Right lobe of liver (tissue), 6 donors: Measurements from ENCODE around the gene IFNL3. TPM values are rescaled to one million over a fixed set of nuclear protein-coding genes. Genes with fewer than 3 reads are reported as not detected.

Experiments
- ATAC-seq, 4 donors: fragments of 200-7000 bp; cut with Tn5 transposase; one replicate each; pipeline ENCODE4 v1.9.1; 2020; ENCODE audit warnings: mild to moderate bottlenecking in 4 of 4, moderate library complexity in 4 of 4
- DNase-seq, 3 donors: peaks; one replicate each; pipeline ENCODE4 v3.0.0-alpha.2; 2020
- H3K27ac ChIP-seq, 3 donors: fragments of 200-600 bp; one replicate each; pipeline ENCODE4 v1.8.0; 2022
- H3K27me3 ChIP-seq, 2 donors: fragments of 200-600 bp; one replicate each; pipeline ENCODE4 v1.8.0; 2022
- H3K36me3 ChIP-seq, 4 donors: fragments of 200-600 bp; sonication (generic) in 1 of 4; one replicate each; pipeline versions ENCODE4 v1.5.1 to v1.8.0; 2017 to 2022; ENCODE audit warnings: control low read depth in 1 of 4
- H3K4me1 ChIP-seq, 4 donors: fragments of 200-600 bp; sonication (generic) in 1 of 4; one replicate each; pipeline versions ENCODE4 v1.5.1 to v1.8.0; 2017 to 2022; ENCODE audit warnings: control low read depth in 1 of 4
- H3K4me3 ChIP-seq, 3 donors: fragments of 200-600 bp; one replicate each; pipeline ENCODE4 v1.8.0; 2022
- H3K9me3 ChIP-seq, 4 donors: fragments of 200-600 bp; sonication (generic) in 1 of 4; one replicate each; pipeline versions ENCODE4 v1.5.1 to v1.8.0; 2017 to 2022; ENCODE audit warnings: control low read depth in 1 of 4
- CTCF ChIP-seq, 4 donors: fragments of 200-600 bp in 3 of 4; fragments of 450-650 bp in 1 of 4; IDR thresholded peaks; one replicate each; pipeline versions ENCODE4 v1.5.1 to v1.8.0; 2016 to 2022; ENCODE audit warnings: antibody characterized with exemption in 4 of 4, mild to moderate bottlenecking in 2 of 4
- POLR2A ChIP-seq: fragments of 450-650 bp; IDR thresholded peaks from one replicate; pipeline ENCODE4 v1.6.1; 2017; ENCODE audit warnings: antibody characterized with exemption, mild to moderate bottlenecking
- WGBS: methylation state at CpG from one replicate; pipeline ENCODE4 v1.1.6; 2018; ENCODE audit warnings: low coverage, low lambda C conversion rate; ENCODE audit not compliant: insufficient coverage; ENCODE audit errors: missing lambda C conversion rate; 5-methylcytosine and 5-hydroxymethylcytosine counted together
- intact Hi-C, 2 donors: fragments of 100-400 bp; cut with DNase I; formaldehyde crosslinking; loops; one replicate each; pipeline versions ENCODE4 v1.11.2 to v1.14.1; 2022
- total RNA-seq, 6 experiments: library from RNA; depleted of rRNA in 2 of 6; stranded (reverse); fragments of >200 nt in 2 of 6; fragmentation: NEBNext Ultra II Directional in 3 of 6; extraction: Animal tissue kit (Norgen Biotek cat#: 25700) in 3 of 6; gene quantifications; one replicate each; pipeline versions ENCODE4 v1.1.0 to v1.2.4, GENCODE V29; 2016 to 2023
- donor health status: DM: no; HTN: yes; CAD: no.
- donor health status: DM: no; HTN: no; CAD: no.
- donor health status: DM: no; HTN: no; CAD: no.
- donor health status: DM: no; HTN: yes; CAD: no.
- donor health status: DM: no; HTN: yes; CAD: no.

The IFNL3 gene
- total RNA-seq, 6 experiments from 2014 or later: not detected

- Histone ChIP-seq H3K4me1 (peaks cover 0 to 16% (median 2%) of the 10 kb centered on the region in 4 donors), H3K9me3 (no peaks in the 10 kb centered on the region), H3K36me3 (no peaks in the 10 kb centered on the region), H3K4me3 (no peak overlapping the region), H3K27me3 (no peaks in the 10 kb centered on the region), H3K27ac (no peak overlapping the region)
- no peak for TF ChIP-seq CTCF (IDR thresholded peaks at IDR 0.05)
- intact Hi-C loops: no loop called here
- peak in 1 of 3 donors; percentile 42 for DNase-seq
- 40% methylated on average over 3 of the region's 39 CpGs for WGBS
- no peak for ATAC-seq
Observed at GRCh38 chr19:39265321-39265916, 20.6 kb upstream of the IFNL3 start.

GRCh38 chr19:39264306-39265290, 19.8 kb upstream of the IFNL3 start:
- peak; percentile 15 to 52 (median 36) for ATAC-seq
- Histone ChIP-seq H3K4me1 (peaks cover 0 to 16% (median 2%) of the 10 kb centered on the region in 4 donors), H3K9me3 (no peaks in the 10 kb centered on the region), H3K27ac (no peak overlapping the region), H3K36me3 (no peaks in the 10 kb centered on the region), H3K27me3 (no peaks in the 10 kb centered on the region), H3K4me3 (no peak overlapping the region)
- intact Hi-C loops: no loop called here
- TF ChIP-seq CTCF (IDR thresholded peaks at IDR 0.05): no peak
- no peak for TF ChIP-seq POLR2A
- 0% methylated on average over 1 of the region's 102 CpGs for WGBS
- peak; percentile 27 to 58 (median 41) for DNase-seq

DNA sequence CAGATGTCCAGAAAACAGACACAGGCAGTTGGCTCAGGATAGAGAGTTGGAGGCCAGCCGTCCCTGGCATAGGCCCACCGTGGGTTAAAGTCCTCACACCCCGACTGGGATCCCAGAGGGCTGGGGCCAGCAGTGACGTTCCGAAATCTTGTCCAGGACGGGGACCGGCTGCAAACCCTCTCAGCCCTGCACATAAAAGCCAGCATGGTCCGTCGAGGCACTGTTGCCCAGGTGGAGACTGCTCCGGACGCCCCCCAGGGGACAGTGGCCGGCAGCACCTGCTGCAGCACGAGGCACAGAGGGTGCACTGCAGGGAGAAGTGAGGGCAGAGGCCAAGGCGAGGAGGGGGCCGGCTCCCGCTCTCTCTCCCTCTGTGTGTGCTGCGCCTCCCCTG, 19.1 kb upstream of the IFNL3 start:
- H3K27ac ChIP-seq: no peak overlapping the region
- intact Hi-C loops: no loop called here
- no peaks in the 10 kb centered on the region for H3K27me3 ChIP-seq
- no peaks in the 10 kb centered on the region for H3K36me3 ChIP-seq
- 6% methylated on average over 9 of the region's 17 CpGs for WGBS
- no peak overlapping the region for H3K4me3 ChIP-seq
- DNase-seq (peak; percentile 64 to 91 (median 79)), ATAC-seq (peak; percentile 87 to 95 (median 93))
- no peaks in the 10 kb centered on the region for H3K9me3 ChIP-seq
- no peak for TF ChIP-seq POLR2A
- TF ChIP-seq CTCF (IDR thresholded peaks at IDR 0.05): no peak
- H3K4me1 ChIP-seq: peaks cover 0 to 16% (median 2%) of the 10 kb centered on the region in 4 donors

- intact Hi-C loops: no loop called here
- no peak overlapping the region for H3K27ac ChIP-seq
- peaks cover 0 to 16% (median 2%) of the 10 kb centered on the region in 4 donors for H3K4me1 ChIP-seq
- no peaks in the 10 kb centered on the region for H3K27me3 ChIP-seq
- H3K36me3 ChIP-seq: no peaks in the 10 kb centered on the region
- H3K4me3 ChIP-seq: no peak overlapping the region
- H3K9me3 ChIP-seq: no peaks in the 10 kb centered on the region
- peak in 1 of 3 donors; percentile 14 for DNase-seq
- 90% methylated on average over 4 of the region's 4 CpGs for WGBS
- TF ChIP-seq CTCF (IDR thresholded peaks at IDR 0.05) (no peak), POLR2A (no peak)
- no peak for ATAC-seq
Observed at GRCh38 chr19:39262496-39262895, 17.7 kb upstream of the IFNL3 start.
